Measurements from ENCODE around the gene LRWD1. TPM values are rescaled to one million over a fixed set of nuclear protein-coding genes. Genes with fewer than 3 reads are reported as not detected.

Gene LRWD1
- total RNA-seq, 3 donors from 2014 or later: 7.4 to 20.6 (median 11.6) TPM

DNA sequence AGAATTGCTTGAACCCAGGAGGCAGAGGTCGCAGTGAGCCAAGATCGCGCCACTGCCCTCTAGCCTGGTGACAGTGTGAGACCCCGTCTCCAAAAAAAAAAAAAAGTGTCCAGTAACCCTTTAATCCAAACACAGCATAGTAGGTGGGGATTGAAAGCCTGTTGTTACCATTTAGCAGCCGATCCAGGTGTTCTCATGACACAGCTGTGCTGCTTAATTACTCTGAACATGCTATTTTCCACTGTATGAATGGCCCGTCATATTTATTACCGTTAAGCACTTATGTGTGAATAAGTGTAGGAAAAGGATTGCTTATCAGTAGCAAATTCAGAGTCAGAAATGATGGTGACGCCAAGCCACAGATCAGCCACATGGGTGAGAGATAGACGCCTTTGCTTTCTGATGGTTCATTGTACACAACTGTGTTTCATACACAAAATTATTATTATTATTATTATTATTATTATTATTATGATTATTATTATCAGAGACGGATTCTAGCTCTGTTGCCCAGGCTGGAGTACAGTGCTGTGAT lies 43.0 kb upstream of the LRWD1 start:
- no peak overlapping the region for H3K27ac ChIP-seq
- H3K9me3 ChIP-seq: no peaks in the 10 kb centered on the region
- H3K4me1 ChIP-seq: no peaks in the 10 kb centered on the region
- no peak overlapping the region for H3K4me3 ChIP-seq
- peaks cover 6% of the 10 kb centered on the region for H3K36me3 ChIP-seq
- TF ChIP-seq, protein P1, sequence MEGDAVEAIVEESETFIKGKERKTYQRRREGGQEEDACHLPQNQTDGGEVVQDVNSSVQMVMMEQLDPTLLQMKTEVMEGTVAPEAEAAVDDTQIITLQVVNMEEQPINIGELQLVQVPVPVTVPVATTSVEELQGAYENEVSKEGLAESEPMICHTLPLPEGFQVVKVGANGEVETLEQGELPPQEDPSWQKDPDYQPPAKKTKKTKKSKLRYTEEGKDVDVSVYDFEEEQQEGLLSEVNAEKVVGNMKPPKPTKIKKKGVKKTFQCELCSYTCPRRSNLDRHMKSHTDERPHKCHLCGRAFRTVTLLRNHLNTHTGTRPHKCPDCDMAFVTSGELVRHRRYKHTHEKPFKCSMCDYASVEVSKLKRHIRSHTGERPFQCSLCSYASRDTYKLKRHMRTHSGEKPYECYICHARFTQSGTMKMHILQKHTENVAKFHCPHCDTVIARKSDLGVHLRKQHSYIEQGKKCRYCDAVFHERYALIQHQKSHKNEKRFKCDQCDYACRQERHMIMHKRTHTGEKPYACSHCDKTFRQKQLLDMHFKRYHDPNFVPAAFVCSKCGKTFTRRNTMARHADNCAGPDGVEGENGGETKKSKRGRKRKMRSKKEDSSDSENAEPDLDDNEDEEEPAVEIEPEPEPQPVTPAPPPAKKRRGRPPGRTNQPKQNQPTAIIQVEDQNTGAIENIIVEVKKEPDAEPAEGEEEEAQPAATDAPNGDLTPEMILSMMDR (IDR thresholded peaks at IDR 0.05): no peak
- TF ChIP-seq POLR2AphosphoS5 (IDR thresholded peaks at IDR 0.05) (no peak), POLR2A (IDR thresholded peaks at IDR 0.05) (no peak)
- no peaks in the 10 kb centered on the region for H3K27me3 ChIP-seq
- DNase-seq (ENCODE audit: low spot score in 2 of 2): no peak
- intact Hi-C loops (cut with DNase I; ENCODE audit: low total_unique reads): no loop called here

DNA sequence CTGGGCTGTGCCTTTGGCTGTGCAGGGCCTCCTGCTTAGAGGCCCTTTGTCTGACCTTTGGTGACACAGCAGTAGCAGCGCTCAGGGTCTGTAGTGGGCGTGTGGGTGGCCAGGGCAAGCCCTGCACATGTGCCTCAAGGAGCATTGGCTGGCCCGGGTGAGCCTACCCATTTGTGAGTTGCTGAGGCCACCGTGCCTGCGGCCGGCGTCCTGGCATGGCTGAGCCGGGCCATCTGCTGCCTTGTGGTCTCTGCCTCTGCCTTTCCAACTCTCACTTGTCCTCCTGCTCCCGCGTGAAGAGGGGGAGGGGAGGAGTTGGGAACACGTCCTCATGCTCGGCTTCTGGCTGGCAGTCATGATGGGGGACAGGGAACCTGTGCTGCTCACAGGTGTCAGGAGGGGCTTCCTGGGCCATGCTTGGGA lies 40.6 kb upstream of the LRWD1 start:
- Histone ChIP-seq H3K4me1 (no peaks in the 10 kb centered on the region), H3K36me3 (peaks cover 6% of the 10 kb centered on the region), H3K27me3 (no peaks in the 10 kb centered on the region)

DNA sequence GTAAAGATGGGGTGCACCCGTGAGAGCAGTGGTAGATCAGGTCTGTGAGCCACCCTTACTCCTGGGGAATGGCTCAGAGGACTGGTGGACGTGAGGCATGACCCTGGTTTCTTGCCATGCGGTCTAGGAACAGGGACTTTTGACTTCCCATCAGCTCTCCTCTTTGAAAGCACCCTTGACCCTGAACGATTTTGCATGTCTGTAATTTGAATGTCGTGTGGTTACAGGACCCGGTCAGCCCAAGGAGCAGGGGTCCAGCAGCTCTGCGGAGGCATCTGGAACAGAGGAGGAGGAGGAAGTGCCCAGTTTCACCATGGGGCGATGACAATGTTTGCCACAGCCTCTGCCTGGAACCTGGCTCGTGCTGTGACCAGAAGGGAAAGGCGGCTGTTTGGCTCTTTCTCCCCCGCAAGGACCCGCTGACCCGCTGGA lies 40.0 kb upstream of the LRWD1 start:
- no peak overlapping the region for H3K4me3 ChIP-seq
- intact Hi-C loops (cut with DNase I; ENCODE audit: low total_unique reads): no loop called here
- no peaks in the 10 kb centered on the region for H3K9me3 ChIP-seq
- H3K36me3 ChIP-seq: peaks cover 6% of the 10 kb centered on the region
- no peaks in the 10 kb centered on the region for H3K4me1 ChIP-seq
- H3K27me3 ChIP-seq: no peaks in the 10 kb centered on the region
- no peak for DNase-seq (ENCODE audit: low spot score in 2 of 2)
- H3K27ac ChIP-seq: no peak overlapping the region
- no peak for TF ChIP-seq POLR2A (IDR thresholded peaks at IDR 0.05)
- TF ChIP-seq POLR2AphosphoS5 (IDR thresholded peaks at IDR 0.05): no peak
- TF ChIP-seq, protein P1 (IDR thresholded peaks at IDR 0.05): no peak

More for the DNA sequence above, 40.6 kb upstream of the LRWD1 start:
- H3K4me3 ChIP-seq: no peak overlapping the region
- TF ChIP-seq POLR2A (IDR thresholded peaks at IDR 0.05): no peak
- H3K27ac ChIP-seq: no peak overlapping the region
- intact Hi-C loops (cut with DNase I; ENCODE audit: low total_unique reads): no loop called here
- no peaks in the 10 kb centered on the region for H3K9me3 ChIP-seq
- DNase-seq (ENCODE audit: low spot score in 2 of 2): no peak

DNA sequence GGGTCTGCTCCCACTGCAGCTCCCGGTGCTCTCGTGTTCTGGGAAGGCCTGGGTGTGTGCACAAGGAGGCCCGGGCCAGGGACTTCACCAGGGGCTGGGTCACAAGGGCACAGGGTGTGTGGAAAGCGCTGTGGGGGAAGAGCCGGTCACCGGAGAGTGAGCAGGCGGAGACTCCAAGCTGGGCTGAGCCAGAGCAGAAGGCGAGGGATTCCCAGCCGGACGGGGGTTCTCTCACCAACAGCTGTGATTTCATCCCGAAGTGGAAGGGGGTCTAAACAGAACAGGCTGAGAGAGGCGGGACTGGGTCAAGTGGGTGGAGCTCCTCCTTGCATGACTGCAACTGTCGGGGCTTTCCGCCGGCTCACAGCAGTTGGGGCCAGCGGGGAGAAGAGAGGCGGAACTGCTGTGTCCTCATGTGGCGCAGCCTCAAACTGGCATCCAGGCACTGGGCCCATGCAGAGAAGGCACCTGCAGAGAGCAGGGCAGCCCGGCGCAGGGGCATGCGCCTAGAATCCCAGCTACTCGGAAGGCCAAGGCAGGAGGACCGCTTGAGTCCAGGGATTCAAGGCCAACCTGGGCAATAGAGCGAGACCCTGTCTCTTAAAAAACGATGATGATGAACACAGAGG lies 39.0 kb upstream of the LRWD1 start:
- TF ChIP-seq, protein P1 (IDR thresholded peaks at IDR 0.05): no peak
- no peak for TF ChIP-seq POLR2AphosphoS5 (IDR thresholded peaks at IDR 0.05)
- no peak for TF ChIP-seq POLR2A (IDR thresholded peaks at IDR 0.05)
- Histone ChIP-seq H3K27me3 (no peaks in the 10 kb centered on the region), H3K27ac (peak overlapping the region; percentile 36 to 58), H3K4me1 (no peaks in the 10 kb centered on the region), H3K9me3 (no peaks in the 10 kb centered on the region), H3K4me3 (no peak overlapping the region), H3K36me3 (peaks cover 6% of the 10 kb centered on the region)
- peak in 1 of 2 donors; percentile 42 for DNase-seq (ENCODE audit: low spot score in 2 of 2)
- intact Hi-C loops (cut with DNase I; ENCODE audit: low total_unique reads): no loop called here

DNA sequence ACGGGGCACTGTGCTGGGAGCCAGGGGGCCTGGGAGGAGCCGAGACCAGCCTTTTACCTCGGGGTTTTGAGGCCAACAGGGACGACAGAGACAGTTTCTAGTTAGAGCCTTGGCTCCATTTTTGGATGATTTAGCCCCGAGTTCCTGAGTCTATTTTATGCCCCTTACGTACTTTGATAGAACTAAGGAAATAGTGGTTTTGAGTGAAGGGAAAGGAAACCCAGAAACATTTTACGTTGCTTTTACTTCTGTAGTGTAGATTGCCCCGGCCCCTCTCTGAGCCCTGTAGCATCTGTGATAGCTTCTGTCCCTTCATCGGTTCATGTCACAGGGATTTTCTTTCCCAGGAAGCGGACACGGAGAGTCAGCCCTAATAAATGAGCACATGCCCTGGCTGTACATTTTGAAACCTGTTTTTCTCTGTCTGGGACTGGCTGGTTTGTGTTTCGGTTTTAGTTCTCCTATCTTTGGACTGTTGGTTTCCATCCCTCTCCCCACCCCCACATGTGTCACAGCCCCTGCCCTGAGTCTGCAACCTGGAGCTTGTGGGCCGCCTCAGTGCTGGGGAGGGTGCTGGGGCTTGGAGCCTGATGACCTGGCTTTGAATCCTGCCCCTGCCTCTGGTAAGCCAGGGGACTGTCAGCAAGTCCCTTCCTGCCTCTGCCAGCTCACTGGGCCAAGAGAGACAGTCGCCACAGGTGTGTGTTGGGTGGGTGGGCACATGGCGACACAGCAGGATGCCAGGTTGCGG lies 38.3 kb upstream of the LRWD1 start:
- Histone ChIP-seq H3K4me3 (no peak overlapping the region), H3K27ac (peak overlapping the region; percentile 40 to 58), H3K27me3 (no peaks in the 10 kb centered on the region), H3K36me3 (peaks cover 6% of the 10 kb centered on the region), H3K4me1 (no peaks in the 10 kb centered on the region), H3K9me3 (no peaks in the 10 kb centered on the region)
- no peak for DNase-seq (ENCODE audit: low spot score in 2 of 2)
- intact Hi-C loops (cut with DNase I; ENCODE audit: low total_unique reads): no loop called here
- TF ChIP-seq POLR2A (IDR thresholded peaks at IDR 0.05) (no peak), POLR2AphosphoS5 (IDR thresholded peaks at IDR 0.05) (no peak)
- TF ChIP-seq, protein P1 (IDR thresholded peaks at IDR 0.05): no peak
